NCI-H345 (cell line): ENCODE measurements around the gene ACSL3.
"Not testable (repeated sequence)": the region's sequence is repeated elsewhere in the genome, so short reads cannot be mapped to it uniquely, and the experiment has no call there.

Experiments used
- DNase-seq: peaks from one replicate; lab custom pipeline; 2025; lab: John Stamatoyannopoulos, UW

The ACSL3 gene

DNA sequence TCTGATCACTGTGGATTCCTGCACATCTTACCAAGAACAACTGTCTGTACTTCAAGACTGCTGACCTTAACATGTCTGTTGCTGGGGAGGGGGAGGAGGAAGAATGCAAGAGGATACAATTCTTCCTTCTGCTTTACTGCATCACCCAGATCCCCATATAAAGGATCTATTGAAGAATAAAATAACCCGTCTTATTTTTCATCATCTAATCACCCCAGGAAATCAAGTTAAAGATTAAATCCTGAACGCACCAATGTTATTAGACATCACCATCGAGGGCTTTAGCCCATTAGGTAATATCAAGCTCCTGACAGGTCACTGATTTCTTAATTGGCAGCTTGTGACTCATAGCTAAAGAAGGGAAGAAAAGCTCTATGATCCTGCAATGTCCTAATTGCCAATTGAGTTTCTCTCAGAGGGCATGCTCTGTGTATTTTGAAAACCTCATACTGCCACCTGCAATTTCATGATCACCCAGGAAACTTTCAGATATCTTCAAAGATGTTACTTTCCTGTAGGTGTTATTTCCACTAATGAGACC is 115.8 kb downstream of the ACSL3 start:
- DNase-seq: no peak

DNA sequence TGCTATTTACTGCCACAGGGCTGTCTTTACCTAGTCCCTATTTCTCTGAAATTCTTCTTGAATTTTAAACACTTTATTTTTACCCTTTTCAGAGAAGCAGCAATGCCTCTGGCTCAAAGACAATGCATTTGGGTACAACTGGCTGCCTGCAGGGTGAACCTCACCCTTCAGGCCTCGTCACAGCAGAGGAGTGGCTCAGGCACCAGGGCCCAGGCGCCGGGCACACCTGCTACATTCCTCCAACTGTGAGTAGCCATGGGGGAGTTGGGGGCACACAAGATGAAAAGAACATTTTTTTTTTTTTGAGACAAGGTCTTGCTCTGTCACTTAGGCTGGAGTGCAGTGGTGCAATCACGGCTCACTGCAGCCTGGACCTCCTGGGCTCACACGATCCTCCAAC is 116.3 kb downstream of the ACSL3 start:
- no peak for DNase-seq

DNA sequence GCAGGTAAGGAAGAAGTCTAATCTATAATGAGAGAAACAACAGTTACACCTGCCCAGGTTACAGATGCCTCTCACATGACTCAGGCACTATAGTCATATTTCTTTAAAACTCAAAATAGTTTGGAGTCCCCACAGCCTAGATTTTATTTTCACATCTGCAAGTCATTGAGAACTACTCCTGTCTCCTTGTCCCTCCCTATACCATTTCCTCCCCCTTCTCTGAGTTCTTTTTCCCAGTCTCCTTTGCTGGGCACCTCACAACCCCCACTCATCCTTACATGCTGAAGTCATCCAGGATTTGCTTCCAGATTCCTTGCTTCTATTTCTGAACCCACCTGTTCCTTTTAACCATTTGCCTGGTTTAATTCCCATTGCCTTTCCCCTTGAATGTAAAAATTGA is 118.0 kb downstream of the ACSL3 start:
- DNase-seq: no peak

DNA sequence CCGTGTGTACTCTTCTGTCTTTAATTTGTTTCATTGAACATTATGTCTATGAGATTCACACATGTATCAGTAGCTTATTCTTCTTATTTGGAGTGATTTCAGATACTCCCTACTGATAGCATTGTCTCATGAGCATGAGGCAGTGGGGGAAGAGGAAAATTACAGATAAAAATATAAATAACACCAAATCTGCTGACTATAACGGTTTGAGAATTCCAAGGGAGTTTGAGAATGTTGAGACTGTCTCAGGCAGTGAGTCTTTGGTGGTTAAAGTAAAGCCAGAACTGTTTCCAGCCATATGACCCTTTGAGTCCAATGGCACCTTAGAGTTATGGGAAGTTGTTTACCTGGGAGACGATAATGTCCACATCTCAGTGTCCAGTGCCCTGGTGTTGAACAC is 118.6 kb downstream of the ACSL3 start:
- DNase-seq: no peak

DNA sequence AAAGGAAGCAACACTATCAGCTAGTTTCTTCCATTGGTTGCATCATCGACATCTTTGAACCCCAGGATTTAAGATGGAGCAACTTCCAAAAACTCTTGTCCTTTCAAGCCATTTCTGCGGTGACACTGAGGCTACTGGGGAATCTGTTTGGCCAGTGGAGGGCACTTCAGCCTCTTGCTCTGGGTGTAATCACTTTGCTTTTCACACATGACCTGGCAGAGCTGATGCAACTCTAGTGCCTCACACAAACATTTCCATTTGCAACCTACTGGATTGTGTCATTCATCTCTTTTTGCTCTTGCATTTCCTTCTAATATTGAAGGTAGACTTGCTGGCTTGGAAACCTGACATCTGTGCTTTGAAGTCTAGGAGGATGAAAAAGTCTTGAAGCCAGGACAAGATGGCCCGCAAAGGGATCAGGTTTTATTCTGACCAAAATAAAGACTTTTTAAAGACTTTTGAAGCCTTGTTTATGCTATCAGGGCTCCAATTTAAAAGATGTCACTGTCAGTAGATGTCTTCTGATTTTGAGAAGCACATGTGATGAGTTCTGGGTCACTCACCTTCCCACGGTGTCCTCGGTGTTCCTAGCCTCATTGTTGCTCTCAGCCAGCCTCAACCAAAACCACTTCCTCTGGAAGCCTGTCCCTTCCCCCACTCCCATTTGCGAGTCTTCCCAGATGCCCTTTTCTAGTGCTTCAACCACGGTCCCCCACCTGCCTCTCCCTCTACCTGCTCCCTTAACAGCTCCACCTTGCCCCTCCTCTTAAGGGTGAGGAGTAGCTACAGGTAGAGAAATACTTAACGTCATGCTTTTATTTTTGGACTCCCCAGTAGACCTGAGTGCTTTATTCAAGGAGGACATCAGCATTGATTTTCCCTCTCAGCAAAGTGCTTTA is 121.4 kb downstream of the ACSL3 start:
- peak; percentile 39 for DNase-seq

DNA sequence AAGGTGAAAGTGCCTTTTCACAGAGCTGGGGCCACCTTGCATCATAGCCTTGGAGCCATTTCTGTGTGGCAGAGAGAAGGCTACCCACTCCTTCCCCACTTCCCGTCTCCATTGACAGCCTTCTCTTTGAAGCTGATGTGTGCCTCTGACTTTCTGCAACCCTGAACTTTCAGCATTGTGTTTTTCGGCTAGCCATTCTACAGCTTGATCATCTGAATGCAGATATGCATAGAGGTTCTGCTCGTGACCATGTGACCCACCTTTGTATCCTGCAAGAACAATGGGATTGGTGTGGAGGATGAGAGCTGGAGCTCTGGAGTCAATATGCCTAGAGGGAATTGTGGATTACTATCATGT is 122.1 kb downstream of the ACSL3 start:
- no peak for DNase-seq

DNA sequence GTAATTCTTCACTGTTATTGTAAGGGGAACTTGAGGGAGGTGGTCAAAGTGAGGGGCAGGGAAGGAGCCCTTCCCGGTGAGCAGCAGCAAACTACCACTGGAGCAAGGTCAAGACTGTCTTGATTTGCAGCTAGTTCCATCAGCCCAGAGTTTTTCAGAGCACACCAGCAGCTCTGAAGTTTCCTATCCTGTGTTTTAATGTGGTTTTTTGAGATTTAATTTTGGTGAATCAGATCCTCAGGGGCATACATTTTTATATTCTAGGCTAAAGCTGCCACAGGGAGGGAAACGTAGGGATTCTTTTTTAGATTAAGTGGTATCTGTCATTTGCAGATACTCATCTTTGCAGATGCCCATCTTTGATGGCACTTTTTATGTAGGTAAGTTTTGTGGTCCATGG is 124.1 kb downstream of the ACSL3 start:
- no peak for DNase-seq

DNA sequence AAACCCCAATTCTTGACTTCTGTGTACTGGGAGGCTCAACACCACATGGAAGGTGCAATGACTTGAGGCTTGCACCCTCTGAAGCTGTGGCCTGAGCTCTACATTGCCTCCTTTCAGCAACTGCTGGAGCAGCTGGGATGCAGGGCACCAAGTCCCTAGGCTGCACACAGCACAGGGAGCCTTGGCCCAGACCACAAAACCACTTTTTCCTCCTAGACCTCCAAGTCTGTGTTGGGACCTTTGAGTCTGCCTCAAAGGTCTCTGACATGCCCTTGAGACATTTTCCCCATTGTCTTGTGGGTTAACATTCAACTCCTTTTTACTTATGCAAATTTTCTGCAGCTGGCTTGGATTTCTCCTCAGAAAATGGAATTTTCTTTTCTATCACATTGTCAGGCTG is 128.6 kb downstream of the ACSL3 start:
- no peak for DNase-seq

DNA sequence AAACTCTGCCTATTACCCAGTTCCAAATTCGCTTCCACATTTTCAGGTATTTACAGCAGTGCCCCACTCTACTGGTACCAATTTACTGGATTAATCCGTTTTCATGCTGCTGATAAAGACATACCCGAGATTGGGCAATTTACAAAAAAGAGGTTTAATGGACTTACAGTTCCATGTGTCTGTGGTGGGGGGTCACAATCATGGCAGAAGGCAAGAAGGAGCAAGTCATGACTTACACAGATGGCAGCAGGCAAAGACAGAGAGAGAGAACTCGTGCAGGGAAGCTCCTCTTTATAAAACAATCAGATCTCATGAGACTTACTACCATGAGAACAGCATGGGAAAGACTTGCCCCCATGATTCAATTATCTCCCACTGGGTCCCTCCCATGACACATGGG is 129.4 kb downstream of the ACSL3 start:
- DNase-seq: not testable (repeated sequence)

DNA sequence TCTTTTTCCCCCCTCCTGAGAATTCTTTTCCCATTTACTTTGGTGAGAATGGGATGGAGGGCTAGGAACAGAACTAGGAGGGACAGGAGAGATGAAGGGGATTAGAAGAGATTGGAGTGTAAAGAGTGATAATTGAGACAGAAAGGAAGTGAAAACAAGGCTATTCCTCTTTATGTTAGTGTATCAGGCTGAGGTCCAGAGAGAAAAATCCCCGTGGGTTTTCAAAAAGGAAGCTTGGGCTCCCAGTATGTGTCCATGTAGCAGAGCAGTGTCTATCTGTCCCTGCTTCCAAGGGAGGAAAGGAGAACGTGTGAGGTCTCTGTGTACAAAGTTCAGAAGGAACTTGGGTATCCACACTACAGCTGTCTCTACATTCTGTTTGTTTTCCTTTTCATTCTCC is 131.3 kb downstream of the ACSL3 start:
- DNase-seq: no peak
